DMS53 (cell line): ENCODE data around the gene DOCK2.

Experiments
- DNase-seq: peaks from one replicate; lab custom pipeline; 2025; lab: John Stamatoyannopoulos, UW

The DOCK2 gene

GRCh38 chr5:169988947-169989346 is 351.9 kb downstream of the DOCK2 start:
- no peak for DNase-seq

- no peak for DNase-seq
Measured at GRCh38 chr5:169989365-169989764, 352.3 kb downstream of the DOCK2 start.

DNA sequence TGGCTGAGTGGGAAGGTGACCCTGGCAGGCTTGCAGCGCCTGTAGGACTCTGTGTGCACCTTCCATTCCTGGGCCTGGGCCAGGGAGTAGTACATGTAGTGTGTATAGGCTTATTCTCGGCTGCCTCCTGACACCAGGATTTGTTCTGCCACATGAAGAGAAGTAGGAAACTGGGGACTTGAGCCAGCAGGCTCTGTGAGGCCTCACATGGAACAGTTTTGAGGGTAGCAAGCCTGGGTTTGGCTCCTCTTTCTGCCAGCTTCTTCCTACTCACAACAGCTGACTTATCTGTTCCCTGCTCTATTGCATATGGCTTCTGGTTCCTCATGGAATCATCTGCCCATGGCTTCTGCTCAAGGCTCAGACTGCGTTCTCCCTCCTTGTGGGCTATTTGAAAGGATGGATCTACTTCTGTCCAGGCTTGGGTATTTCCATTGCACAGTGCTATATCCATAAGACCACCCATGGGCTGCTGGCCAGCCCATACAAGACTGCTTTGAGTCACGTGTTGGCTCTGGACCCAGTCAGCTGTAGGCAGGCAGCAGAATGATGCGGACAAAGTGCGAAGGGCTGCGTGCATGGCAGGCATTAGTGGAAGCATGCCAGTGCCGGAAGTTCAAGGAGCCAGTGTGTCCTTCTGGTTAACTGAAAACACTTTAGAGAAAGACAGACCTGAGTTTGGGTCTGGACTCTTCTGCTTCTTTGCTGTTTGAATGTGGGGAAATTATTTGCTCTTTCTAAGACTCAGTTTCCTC is 354.2 kb downstream of the DOCK2 start:
- no peak for DNase-seq

DNA sequence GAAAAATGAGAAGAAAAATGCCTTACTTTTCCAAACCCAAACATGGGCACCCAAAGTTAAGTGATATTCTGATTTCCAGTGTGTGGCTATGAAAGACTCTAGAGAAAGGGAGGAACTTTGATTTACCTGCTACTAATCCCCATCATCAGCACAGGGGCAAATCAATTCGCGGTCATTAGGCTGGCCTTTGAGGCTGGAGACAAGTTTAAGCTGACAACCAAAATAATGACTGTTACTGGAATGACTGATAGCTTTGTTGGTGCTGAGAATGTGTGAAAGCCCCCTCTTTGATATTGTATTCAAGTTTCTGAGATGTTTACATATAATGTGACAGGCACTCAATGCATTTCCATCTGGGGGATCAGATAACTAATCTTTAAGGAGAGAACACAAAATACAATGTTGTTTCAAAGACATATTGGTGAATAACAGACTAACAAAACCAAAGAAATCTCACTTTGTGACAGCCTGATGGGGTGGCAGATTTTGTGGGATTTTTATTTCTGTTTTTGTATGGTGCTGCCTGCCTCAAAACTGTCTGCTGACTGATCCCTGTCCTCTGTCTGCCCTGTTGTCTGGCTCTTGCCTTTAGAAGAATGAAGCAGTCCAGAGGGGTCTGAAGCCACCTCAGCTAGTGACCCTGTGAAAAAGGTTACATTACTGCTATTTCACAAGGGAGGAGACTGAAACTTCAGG is 355.9 kb downstream of the DOCK2 start:
- DNase-seq: no peak

DNA sequence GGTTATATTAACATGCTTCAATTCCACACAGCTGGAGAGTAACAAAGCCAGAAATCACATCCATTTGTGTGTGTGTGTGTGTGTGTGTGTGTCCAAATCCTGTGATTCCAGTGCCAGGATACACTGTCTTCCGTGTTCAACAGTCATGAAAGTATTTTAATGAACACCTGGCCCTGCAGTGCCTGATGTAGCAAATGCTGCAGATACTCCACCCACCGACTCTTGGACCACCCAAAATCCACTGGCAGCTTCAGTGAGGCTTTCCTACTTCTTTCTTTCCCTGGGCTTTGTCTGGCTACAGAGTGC is 356.4 kb downstream of the DOCK2 start:
- no peak for DNase-seq

GRCh38 chr5:169997798-169998197 is 360.7 kb downstream of the DOCK2 start:
- no peak for DNase-seq

DNA sequence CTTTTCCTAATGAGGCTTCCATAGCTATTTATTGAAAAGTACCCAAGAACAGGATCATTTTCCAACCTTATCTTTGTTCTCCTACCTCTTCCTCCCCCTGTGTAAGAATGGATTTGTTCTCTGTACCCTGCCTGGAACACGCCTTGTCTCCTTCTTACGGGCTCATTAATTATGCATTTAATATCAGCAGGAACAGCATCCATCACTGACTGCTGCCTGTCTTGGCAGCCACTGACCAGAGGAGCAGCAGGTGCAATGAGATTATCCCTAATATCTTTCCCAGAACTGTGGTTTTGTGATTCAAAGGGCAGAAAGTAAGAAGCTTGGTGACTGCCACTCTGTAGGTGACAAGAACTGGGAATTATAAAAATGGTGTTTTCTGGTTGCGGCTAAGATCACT is 362.5 kb downstream of the DOCK2 start:
- no peak for DNase-seq

DNA sequence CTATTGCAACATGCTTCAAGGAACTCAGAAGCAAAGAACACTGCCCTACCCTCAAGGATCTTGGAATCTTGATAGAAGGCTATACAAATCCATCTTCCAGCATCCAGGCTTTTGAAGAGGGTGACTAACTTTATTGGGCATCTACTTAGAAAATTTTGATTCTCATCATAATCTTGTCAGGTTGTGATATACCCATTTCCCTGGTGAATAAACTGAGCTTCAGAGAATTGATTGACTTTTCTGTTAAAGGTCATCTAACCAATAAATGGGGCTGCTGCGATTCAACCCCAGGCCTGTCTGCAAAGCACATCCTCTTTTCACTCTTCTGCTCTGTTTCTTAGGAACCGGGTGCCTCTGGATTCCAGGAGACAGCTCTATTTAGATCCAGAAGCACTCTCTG is 363.1 kb downstream of the DOCK2 start:
- DNase-seq: no peak

- no peak for DNase-seq
Measured at GRCh38 chr5:170006021-170006420, 368.9 kb downstream of the DOCK2 start.

GRCh38 chr5:170008376-170008775 is 371.3 kb downstream of the DOCK2 start:
- DNase-seq: no peak

- no peak for DNase-seq
Measured at GRCh38 chr5:170010595-170010994, 373.5 kb downstream of the DOCK2 start.

DNA sequence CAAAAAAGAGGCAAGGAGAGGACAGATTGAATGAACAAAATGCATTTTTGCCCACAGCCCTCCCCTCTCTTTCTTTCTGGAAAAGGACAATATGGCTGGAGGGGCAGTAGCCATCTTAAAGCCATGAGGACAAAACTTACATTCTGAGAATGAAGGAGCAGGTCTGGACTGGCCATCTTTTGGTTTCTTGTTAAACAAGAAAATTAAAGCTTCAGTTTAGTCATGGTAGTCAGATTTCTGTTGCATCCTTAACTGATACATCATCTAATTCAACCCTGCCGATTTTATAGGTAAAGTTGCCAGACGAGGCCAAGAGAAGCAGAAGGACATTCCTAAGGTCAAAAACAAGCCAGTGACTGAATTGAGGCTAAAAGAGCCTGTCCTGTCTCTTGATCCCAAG is 374.7 kb downstream of the DOCK2 start:
- no peak for DNase-seq

DNA sequence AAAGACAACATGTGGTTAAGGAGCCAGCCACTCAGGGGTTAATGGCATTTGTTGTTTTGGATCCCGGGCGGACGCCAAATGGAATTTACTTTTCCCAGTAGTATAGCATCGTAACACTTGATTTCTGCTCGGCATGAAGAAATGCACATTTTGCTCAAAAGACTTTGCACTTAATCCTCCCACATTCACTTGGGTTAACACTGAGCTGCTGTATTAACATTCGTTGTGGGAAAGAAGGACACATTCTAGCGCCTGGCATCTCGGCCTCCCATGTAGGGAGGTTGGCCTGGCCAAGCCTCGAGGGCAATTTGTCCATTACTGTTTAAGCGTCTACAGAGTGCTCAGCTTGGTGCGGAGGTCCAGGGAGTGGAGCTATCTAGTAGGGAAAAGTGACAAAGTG is 375.5 kb downstream of the DOCK2 start:
- DNase-seq: no peak

GRCh38 chr5:170020423-170020822 is 383.3 kb downstream of the DOCK2 start:
- DNase-seq: no peak

- DNase-seq: no peak
Measured at GRCh38 chr5:170021506-170021905, 384.4 kb downstream of the DOCK2 start.

GRCh38 chr5:170025853-170026252 is 388.8 kb downstream of the DOCK2 start:
- DNase-seq: no peak

- DNase-seq: no peak
Measured at GRCh38 chr5:170028124-170028523, 391.0 kb downstream of the DOCK2 start.

DNA sequence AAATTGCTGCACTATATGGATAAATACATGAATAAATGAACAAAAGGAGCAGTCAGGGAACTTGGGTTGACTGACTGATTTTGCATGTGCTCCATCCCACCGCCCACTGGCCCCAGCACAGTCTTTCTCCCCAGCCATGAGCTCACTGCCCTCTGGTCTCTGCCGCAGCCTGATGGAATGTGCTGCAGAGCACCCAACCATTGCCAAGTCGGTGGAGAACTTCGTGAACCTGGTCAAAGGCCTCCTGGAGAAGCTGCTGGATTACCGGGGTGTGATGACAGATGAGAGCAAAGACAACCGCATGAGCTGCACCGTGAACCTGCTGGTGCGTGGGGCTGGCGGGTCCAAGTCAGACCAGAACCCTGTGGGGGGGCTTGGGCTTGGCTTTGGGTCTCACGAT is 397.2 kb downstream of the DOCK2 start:
- no peak for DNase-seq

GRCh38 chr5:170038241-170038640 is 401.2 kb downstream of the DOCK2 start:
- DNase-seq: no peak

DNA sequence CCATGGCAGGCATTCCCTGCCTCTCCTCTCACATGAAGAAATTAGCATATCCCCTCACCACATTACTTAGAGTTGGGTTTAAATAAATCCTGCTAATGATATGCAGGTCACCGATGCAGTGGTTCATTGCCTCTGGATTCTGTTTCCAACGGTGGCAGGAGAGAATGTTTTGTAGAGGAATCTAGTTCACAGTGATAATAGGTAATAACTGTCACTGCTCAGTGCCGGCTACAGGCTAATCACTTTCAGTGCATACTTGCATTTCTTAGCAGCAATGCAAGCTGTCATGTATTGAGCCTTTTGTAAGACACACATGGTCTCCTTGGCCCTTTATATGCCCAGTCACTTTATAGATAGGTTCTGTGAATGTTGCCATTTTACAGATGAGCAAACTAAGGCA is 402.8 kb downstream of the DOCK2 start:
- no peak for DNase-seq

DNA sequence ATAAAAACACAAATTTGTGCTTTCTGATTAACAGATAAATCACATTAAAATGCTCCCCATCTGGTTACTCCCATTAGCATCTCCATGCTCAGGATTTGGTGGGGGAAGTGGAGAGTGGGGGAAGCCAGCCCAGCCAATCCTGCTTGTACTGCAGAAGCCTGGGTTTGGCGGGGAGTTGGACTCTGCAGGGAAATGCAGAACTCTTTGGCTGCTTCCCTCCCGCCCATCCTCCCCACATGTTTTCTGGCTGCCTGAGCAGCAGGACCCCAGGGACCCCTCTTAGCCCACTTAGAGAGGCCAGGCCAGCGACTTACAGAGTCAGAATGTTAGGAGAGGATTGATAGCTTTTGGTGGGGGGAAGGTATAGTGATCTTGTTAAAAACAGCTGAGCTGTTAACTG is 409.2 kb downstream of the DOCK2 start:
- DNase-seq: no peak

DNA sequence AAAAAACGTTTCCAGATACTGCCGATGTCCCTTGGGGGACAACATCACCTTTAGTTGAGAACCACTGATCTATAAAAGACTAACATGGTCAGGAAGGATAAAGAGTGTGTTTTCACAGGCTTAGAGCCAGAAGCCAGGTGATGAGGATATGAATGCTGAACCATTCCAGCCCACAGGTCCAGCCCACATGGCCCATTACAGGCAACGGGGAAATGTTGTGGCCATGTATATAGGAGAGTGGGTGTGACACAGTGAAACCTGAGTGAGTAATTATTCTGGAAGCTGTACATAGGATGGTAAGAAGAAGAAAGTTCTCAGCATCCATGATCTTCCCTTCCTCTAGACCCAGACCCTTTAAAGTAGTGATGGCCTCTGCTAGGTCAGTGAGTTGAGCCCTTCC is 412.6 kb downstream of the DOCK2 start:
- DNase-seq: no peak

- DNase-seq: no peak
Measured at GRCh38 chr5:170053896-170054295, 416.8 kb downstream of the DOCK2 start.

- DNase-seq: no peak
Measured at GRCh38 chr5:170055606-170056005, 418.5 kb downstream of the DOCK2 start.
